GM13976 (cell line): ENCODE results near the gene PPM1K.

Source experiments
- DNase-seq: peaks from one replicate; pipeline ENCODE4 v3.0.0; 2012; ENCODE audit warnings: low spot score
- in situ Hi-C: fragments of 300-500 bp; cut with MboI; formaldehyde crosslinking; loops from one replicate; pipeline ENCODE4 v1.12.0; 2022; ENCODE audit warnings: low sequenced_read_pairs, mixed read lengths, inconsistent platforms; ENCODE audit not compliant: unreplicated experiment
- TF ChIP-seq, protein P1 (sequence below): IDR thresholded peaks from 2 replicates; pipeline ENCODE4 v1.5.1; 2012; ENCODE audit warnings: borderline replicate concordance, mild to moderate bottlenecking; ENCODE audit not compliant: insufficient read depth; ENCODE audit errors: extremely low read depth, missing control alignments, control extremely low read depth

The PPM1K gene

GRCh38 chr4:88251924-88252323 is 32.4 kb downstream of the PPM1K start:
- in situ Hi-C loops = no loop called here
- DNase-seq = no peak
- TF ChIP-seq, protein P1, sequence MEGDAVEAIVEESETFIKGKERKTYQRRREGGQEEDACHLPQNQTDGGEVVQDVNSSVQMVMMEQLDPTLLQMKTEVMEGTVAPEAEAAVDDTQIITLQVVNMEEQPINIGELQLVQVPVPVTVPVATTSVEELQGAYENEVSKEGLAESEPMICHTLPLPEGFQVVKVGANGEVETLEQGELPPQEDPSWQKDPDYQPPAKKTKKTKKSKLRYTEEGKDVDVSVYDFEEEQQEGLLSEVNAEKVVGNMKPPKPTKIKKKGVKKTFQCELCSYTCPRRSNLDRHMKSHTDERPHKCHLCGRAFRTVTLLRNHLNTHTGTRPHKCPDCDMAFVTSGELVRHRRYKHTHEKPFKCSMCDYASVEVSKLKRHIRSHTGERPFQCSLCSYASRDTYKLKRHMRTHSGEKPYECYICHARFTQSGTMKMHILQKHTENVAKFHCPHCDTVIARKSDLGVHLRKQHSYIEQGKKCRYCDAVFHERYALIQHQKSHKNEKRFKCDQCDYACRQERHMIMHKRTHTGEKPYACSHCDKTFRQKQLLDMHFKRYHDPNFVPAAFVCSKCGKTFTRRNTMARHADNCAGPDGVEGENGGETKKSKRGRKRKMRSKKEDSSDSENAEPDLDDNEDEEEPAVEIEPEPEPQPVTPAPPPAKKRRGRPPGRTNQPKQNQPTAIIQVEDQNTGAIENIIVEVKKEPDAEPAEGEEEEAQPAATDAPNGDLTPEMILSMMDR = no peak

GRCh38 chr4:88247148-88247547 is 37.2 kb downstream of the PPM1K start:
- in situ Hi-C loops = no loop called here

DNA sequence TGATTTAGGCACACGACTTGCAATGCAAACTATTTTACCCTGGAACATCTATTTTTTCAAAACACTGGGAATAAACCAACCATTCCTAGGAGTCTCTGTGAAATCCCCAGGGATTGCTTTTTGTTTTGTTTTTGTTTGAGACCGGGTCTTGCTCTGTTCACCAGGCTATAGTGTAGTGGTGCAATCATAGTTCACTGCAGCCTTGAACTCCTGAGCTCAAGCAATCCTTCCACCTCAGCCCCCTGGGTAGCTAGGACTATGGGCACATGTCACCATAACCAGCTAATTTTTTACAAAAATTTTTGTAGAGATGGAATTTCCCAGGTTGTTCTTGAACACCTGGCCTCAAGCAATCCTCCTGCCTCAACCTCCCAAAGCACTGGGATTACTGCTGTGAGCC is 37.8 kb downstream of the PPM1K start:
- in situ Hi-C loops = no loop called here
- TF ChIP-seq, protein P1 = no peak

More at GRCh38 chr4:88247148-88247547, 37.2 kb downstream of the PPM1K start:
- no peak for DNase-seq
- TF ChIP-seq, protein P1 = no peak

DNA sequence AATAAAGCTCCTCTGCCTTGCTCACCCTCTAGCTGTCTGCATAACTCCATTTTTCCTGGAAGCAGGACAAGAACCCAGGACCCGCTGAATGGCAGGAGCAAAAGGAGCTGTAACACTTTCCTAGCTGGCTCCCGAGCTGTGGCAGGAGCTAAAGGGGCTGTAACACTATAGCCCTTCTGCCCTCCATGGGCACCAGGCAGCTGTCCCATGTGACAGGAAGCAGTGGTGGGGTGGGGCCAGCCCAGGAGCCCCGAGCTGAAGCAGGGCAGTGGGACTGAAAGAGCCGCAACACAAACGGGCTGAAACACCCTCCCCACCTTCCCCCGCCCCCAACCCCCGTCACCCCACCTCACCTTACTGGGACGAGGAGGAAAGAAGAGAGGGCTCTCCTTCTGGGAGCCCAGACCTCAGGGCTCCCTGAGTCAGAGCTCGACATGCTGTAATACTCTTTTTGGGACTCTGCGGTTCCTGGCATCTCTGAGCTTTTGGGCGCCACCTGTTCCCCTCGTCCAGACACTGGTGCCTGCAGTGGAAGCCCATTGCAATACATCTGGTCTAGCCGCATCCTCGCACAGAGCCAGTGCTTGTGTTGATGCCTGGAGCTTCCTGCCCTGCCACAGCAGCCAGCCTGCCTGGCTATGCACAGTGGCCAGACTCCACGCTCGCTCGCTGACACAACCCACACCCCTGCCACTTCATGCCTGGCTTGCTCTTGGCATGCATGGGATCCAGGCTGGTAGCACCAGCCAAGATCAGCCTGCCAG is 39.4 kb downstream of the PPM1K start:
- TF ChIP-seq, protein P1 = no peak
- DNase-seq = no peak
- in situ Hi-C loops = no loop called here

More for the DNA sequence above, 37.8 kb downstream of the PPM1K start:
- DNase-seq = no peak

GRCh38 chr4:88244056-88244455 is 40.3 kb downstream of the PPM1K start:
- DNase-seq = no peak
- in situ Hi-C loops = no loop called here
- TF ChIP-seq, protein P1 = no peak

GRCh38 chr4:88242144-88242543 is 42.2 kb downstream of the PPM1K start:
- DNase-seq = no peak
- in situ Hi-C loops = no loop called here
- TF ChIP-seq, protein P1 = no peak
